Activated effector memory CD4-positive, alpha-beta T cell treated with anti-CD3 and anti-CD28 coated beads, Interleukin-2, amount 50 U/mL, for 16 hours (primary cell): Measurements from ENCODE around the gene MAGI2.
"Not testable (repeated sequence)": the region's sequence is repeated elsewhere in the genome, so short reads cannot be mapped to it uniquely, and the experiment has no call there.

Source experiments
- DNase-seq: peaks from one replicate; pipeline ENCODE4 v3.0.0-alpha.2; 2020

The MAGI2 gene

DNA sequence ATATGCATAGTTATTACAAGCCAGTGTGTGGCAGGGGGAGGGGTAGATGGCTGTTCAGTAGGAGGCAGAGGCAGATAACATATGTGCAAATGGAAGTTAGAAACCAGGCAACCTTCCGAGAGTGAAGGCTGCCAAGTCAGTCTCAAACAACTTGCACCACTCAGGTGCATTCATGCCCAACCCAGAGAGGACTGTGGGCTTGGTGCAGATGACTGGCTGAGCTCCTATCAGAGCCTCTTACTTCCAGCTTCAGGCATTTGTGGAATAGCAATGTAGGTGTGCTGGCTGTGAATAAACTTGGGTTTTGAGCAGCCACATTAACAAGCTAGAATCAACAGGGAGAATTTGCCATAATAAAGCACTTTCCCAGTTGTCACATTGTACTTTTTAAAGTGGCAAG is 865.1 kb downstream of the MAGI2 start:
- DNase-seq = no peak

DNA sequence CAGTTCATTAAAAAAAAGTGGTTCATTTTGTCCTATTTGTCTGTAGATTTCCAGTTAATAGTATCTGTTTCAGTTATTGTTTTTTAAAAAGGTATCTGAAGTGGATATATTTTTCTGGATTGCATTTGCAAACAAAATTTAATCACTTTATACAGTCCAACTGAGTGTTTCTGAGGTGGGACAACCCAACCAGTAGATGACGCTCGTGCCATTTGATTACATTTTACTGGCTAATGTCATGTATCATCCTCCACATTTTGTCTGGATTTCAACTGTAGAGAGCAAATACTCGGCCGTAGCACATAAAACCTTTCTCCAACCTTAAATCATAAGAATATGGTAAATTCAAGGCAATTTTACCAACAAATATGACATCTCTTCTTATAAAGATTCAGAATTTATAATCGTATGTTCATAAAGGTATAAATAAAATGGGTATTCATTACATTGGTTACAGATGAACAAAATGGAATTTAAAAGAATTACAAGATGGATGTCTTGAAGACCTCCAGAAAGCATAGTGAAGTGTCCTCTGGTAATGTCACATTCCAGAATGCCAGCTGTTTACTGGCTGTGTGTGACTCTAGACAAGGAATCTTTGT is 865.9 kb downstream of the MAGI2 start:
- DNase-seq = no peak

DNA sequence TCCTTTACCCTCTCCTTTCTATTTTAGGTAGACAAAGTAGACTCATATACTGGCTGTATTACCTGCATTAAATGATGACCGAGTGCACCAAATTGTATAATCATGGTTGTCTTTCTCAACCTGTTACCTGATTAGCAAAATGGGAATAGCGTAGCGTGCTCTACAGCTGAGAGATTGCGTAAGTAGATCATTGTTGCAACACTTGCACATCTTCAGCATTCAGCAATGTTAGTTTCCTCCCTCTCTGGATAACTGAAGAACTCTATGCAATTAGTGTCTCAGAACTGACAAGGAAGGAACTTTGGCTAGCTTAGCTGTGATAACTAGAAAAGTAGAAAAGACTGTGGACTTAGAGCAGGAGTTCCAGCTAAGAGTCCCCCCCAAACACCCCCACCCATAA is 867.5 kb downstream of the MAGI2 start:
- DNase-seq = no peak

DNA sequence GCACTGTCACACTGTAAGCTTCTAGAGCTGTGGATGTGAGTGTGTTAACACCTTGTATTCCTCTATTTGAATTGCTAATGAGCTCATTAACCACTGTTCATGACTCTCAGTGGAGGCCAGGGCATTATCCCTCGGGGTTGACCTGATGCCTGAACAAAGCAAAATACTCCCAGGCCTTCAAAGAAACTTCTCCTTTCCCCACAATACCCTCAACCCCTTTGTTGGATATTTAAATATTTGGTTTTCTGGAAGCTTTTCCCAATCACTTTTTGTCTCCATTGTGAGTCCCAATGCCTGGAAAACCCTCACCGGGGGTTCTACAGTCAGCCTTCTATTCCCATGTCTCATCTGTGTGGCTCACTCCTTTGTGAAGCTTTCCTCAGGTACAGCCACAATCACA is 874.8 kb downstream of the MAGI2 start:
- DNase-seq = no peak

DNA sequence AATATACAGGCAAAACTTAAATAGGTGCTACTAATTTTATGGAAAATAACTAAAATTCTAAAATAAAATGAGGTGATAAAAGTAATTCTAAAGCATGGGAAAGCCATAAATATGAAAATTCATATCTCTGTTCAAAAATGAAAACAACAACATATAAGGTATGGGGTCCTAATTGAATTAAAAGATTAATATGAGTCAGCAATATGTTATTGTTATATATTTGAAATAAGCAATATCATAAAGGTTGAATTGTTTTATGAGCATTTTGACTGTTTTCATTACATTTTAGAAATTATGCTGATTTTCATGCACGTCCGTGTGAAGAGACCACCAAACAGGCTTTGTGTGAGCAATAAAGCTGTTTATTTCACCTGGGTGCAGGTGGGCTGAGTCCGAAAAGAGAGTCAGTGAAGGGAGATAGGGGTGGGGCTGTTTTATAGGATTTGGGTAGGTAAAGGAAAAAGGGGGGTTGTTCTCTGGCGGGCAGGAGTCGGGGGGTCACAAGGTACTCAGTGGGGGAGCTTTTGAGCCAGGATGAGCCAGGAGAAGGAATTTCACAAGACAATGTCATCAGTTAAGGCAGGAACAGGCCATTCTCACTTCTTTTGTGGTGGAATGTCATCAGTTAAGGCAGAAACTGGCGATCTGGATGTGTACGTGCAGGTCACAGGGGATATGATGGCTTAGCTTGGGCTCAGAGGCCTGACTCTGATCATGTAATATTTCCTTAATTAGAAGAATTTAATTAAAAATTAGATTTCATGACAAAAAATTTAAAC is 876.1 kb downstream of the MAGI2 start:
- not testable (repeated sequence) for DNase-seq

DNA sequence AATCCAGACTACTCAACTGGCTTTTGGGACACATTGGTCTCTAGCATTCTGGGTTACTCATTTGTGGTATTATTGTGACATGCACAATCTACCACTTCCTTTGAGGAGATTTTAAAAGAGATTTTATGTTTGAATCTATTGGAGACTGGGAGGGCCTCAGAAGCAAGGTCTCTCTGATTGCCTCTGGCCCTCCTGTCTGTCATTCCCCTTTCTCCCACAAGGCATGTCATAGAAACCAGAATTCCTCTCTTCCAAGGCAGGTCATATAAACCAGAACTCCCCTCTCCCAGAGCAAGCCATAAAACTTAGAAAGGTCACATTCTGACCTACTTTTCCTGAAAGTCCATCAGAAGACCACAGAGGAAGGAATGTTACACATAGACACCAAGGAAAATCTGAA is 877.2 kb downstream of the MAGI2 start:
- no peak for DNase-seq

DNA sequence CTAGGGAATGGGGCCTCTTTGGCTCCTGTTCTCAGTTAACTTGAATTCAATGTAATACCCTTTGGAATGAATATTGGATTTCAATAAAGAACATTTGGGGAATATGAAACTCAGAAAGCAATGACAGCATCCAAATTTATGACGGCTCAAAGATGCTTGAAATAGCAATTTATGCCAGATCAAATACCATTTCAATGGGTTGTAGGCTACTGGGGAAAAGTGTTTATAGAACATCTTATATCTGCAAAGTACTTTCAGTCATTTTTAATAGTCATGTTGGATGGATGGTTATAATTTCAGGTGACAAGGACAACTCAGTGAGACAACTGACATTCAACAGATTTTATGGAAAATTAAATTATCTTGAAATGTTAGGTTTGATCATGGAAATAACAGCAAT is 882.2 kb downstream of the MAGI2 start:
- no peak for DNase-seq

DNA sequence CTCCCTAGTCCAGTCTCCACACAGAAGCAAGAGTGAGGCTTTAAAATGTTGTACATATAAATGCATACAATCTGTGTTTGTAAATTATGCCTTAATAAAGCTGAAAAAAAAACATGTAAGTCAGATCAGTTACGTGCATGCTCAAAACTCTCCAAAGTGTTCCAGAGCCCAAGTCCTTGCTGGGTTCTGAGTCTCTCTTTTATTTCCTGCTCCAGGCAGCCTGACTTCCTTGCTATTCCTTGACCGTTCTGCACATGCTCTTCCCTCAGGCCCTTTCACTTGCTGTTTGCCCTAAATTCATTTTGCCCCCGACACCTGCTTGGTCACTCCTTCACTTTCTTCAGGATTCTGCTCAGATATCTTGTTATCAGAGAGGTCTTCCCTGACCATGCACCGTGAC is 884.8 kb downstream of the MAGI2 start:
- DNase-seq = no peak

DNA sequence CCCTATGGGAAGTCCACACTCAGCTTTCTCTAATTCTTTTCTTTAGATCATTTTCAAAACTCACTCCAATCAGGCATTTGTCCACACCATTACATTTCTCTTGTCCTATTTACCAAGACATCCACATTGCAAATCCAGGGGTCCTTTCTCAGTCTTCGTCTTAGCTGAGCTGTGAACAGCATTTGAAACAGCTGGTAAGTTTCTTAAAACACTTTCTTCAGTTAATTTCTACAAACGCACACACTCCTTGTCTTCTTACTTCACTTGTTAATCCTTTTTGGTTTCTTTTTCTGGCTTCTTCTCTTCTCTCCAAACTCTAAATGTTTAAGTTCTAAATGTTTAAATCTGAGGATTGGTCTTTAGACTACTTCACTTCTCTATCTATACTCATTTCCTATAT is 885.6 kb downstream of the MAGI2 start:
- no peak for DNase-seq

DNA sequence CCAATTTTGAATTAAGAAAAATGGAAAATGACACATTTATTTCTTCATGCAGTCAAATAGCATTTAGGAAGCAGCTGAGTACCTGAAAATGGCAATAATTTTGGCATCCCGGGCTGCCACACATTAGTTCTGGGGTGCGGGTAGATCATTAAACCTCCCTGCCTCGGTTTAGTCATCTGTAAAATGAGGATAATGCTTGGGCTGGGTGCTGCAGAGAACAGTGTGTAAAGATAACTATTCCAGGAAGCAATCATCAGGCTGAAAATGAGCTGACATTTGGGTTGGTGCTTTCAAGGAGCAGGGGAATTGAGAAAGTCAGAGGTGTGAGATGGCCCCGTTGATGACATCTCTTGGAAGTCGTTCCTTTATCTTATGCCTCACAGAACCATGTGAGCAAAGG is 887.7 kb downstream of the MAGI2 start:
- no peak for DNase-seq

DNA sequence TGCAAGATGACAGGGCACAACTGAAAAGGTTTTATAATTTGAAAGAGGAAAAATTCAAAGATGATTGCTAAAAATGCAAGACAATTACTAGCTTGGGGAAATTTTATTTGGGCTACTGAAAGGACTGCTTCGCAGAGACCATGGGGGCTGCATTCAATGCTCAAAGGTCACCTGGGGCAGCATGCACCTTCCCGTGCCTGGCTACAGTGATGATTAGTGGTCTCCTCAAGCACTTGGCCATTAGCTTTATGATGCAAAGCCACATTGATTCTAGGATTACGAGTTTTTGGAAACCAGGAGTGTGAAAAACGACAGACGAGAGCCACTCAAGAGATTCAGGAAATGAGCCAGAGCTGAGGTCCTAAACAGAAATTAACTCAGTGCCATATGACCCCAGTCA is 890.3 kb downstream of the MAGI2 start:
- DNase-seq = no peak

DNA sequence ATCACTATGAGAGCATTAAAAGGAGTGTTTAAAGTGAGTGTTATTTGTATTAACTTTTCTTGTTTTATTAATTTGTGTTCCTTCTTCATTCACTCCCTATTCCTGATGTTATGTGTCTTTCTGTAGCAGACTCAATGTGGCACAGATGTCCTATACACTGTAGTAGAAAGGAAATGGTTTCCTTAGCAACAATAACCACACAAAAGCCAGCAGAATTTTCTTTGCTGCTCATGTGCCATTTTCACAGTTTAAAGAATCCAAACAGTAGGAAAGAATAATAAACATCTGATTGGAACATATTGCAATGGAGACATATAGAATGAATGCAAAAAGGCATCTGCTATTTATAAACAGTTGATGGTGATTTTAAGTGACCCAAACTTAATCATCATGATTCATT is 891.3 kb downstream of the MAGI2 start:
- no peak for DNase-seq

DNA sequence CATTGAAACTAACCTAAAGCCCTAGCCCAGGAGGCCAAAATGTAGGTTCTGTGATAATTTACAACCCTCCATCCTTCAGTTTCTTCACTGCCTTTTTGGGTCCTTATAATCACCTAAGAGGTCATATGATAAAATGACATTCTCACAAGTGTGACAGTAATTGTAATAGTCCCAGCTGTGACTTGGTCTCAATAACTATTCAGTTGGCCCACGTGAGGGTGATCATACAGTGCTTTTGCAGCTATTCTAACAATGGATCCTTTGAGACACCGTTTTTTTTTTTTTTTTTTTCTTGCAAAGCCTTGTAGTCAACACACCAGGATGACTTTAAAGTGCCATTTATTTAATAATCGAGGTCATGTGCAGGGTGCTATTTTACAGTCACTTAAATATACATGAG is 894.9 kb downstream of the MAGI2 start:
- no peak for DNase-seq

DNA sequence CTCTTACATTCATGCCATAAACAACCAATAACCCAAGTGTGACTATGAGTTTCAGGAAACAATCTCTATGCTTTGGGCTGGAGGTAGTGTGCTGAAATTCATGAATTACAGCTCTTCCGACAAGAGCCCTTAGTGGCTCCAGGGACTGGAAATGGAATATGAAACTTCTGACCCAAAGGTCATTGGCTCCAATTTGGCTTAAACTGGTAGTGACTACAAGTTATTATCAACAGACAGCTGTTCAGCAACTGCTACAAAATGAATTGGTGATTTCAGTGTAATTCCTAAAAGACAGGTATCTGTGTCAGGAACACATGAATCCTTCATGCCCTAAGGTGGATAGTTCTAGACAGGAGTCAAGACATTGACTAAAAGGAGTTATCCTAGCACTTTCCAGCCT is 909.5 kb downstream of the MAGI2 start:
- no peak for DNase-seq

DNA sequence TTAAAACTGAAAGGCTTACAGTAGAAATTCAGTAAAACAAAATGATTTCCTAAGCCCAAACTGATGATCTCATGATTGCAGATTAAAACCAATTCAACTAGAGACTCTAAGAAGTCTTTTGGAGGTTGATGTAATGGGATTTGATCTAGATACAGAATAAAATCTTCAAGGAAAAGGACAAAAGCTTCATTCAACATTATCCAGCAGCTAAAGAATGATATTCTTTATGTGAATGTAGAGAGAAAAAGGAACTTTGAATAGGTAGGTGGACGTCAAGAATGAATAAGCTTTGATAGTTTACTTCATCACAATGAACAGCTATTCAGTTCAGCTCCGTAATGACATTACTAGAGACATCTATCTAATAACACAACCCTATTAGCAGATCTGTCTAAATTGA is 910.5 kb downstream of the MAGI2 start:
- DNase-seq = no peak

DNA sequence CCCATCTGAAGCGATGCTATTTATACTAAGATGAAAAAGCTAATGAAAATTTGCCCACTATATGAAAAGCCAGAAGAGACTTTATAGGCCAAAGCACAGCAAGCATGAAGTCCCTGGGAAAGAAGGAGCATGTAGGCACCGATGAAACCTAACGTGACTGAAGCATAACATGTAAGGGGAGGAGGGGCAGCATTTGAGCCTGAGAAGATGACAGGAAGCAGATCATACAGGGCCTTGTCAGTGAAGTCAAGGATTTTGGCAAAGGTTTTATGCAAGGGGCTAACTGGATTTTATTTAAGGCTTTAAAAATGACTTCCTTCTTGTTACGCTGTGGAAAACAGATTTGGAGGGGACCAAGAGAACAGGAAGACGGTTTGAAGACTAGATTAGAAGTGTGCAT is 910.9 kb downstream of the MAGI2 start:
- DNase-seq = no peak

DNA sequence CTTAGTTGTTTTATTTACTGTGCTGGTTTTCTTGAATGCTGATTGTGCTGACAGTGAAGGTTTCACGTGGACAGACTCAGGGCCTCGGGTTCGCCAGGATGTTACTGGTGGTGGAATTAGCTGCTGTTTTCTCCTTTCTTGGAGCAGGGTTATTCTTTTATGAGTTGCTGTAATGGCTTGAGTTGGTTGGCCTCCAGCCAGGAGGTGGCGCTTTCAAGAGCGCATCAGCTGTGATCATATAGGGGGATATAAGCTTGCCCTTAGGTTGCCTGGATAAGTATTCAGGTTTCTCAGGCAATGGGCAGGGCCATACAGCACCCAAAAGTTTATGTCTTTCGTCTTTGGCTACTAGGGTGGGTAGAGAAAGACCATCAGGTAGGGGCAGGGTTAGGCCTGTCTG is 913.6 kb downstream of the MAGI2 start:
- DNase-seq = no peak

DNA sequence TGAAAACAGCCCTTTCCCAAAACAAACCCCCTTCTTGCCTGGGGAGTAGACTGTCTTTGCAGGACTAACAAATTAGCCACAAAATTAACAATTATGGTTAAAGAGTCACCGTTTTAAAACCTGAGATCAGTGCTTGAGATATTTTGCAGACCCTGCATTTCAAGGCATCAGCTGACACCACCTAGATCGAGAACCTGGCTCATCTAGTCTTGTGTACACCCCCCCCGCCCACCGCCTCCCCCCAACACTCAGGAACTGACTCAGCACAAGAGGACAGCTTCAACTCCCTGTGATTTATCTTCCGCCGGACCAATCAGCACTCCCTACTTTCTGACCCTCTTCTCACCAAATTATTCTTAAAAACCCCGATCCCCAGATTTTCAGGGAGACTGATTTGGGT is 917.8 kb downstream of the MAGI2 start:
- DNase-seq = no peak

DNA sequence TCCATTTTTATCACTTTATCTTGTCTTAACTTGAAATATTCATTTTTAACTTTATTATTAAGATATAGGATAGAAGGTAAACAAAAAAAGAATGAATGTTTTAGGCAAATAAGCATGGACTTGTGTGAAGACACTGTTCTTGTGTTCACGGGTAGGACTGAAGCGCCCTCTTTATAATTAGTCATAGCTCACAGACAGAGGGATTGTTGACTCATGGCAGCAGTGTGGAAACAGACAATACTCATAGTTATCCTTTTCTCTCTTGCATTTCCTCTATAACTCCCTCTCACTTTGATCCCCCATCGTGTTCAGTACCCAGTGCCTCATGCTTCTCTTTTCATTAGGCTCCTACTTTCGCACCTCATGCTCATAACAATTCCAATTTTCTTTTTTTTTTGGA is 923.1 kb downstream of the MAGI2 start:
- no peak for DNase-seq

DNA sequence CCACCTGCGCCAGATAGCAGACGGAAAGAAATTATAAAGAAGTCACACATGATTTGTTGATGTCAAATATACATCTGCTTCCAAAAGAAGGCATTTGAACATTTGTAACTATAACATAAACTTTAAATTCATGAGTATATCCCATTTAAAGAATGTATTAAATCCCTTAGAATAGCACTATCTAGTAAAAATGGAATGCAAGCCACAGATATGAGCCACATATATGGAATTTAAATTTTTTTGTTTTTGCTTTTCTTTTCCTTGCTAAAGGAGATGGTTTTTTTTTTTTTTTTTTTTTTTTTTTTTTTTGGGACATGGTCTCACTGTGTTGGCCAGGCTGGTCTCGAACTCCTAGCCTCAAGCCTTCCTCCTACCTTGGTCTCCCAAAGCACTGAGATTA is 924.1 kb downstream of the MAGI2 start:
- no peak for DNase-seq

DNA sequence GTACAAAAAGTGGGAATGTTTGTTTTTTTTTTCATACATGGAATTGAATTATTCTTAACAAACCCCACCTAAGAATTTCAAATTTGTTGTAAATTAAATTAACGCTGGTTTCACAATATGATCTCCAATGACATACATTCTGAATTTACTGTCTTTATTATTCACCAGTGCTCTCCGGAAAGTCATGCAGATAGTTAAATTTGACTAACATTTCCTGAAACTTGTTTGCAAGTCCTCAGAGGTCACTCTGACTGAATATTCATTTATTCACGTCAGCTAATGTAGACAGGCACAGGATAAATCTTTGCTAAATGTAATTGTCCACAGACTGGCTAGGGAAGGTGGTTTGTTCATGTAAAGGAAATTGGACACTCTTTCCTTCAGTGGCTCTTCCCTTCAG is 924.5 kb downstream of the MAGI2 start:
- no peak for DNase-seq

DNA sequence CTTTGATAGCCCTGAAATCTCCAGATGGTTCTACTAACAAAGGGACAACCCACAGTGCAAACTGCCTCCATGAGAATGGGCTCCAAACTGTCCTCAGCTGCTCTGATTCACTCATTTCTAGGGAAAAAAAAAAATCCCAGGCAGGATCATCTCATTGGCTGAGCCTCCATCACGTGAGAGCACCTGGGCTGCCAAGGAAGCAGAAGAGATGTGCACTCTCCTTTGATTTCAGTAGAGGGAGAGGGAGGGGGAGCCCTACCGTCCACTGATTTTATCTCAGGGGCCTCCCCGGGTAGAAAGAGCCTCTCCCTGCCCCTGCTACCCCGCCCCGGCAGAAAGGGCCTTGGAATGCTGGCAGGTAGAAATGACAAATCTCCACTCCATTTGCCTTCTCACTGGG is 929.5 kb downstream of the MAGI2 start:
- DNase-seq = no peak

DNA sequence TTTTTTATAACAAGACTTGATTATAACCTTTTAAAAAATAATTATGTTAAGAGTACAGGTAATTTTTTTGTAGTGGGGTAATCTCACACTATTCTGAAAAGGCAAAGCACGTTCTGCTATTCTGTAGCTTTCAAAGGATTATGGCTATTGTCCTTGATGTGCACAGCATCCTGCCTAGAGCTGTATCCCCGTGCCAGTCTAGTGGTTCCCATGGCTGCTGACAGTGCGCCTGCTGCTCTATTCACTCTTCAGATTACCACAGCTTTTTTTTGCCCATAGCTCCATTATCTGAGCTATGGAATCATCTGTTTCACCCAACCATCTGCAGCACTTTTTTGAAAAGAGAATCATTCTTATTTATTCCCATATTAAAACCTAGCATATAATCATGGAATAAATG is 931.5 kb downstream of the MAGI2 start:
- DNase-seq = no peak

DNA sequence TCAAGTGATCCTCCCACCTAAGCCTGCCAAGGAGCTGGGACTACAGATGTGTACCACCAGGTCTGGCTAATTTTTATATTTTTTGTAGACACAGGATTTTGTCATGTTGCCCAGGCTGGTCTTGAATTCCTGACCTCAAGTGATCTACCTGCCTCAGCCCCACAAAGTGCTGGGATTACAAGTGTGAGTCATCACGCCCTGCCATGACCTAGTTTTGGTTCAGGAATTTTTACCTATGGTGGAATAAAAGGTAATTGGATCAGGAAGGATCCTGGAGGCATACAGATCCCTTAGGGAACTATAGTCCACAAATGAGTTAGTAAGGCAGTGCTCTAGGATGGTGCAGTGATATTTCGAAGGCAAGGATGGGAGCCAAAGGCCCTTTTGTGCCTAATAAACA is 937.0 kb downstream of the MAGI2 start:
- no peak for DNase-seq

DNA sequence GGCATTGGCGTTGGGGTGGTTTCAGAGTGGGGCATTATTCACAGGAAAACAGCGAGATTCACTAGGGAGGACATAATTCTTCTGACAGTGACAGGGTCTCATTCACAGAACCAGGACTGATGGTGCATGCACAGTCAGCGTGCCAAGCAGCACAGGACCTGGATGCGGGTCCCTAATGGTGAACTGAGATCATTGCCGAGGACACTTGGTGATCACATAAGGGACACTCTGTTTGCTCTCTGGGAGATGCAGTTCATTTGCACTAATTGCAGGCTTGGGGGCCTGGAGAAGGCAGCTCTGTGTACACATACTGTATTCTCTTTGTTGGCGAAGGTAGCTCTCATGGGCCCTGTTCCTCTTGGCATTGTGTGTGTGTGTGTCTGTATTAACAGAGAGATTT is 938.8 kb downstream of the MAGI2 start:
- DNase-seq = no peak
